SK-N-SH treated with all-trans-retinoic acid at 6 μM for 48 hours (cell line): ENCODE measurements around the gene GPATCH1.

Experiments
- ATAC-seq: fragments of 200-7000 bp; cut with Tn5 transposase; 3 replicates; pipeline ENCODE4 v1.9.1; 2020; ENCODE audit warnings: mild to moderate bottlenecking, moderate library complexity
- ARNTL ChIP-seq: fragments of 450-650 bp; formaldehyde crosslinking; IDR thresholded peaks from 2 replicates; pipeline ENCODE4 v1.5.0; 2020; ENCODE audit warnings: low read depth, mild to moderate bottlenecking, moderate library complexity, borderline replicate concordance
- BACH2 ChIP-seq: fragments of 250-450 bp; sonication (Bioruptor Pico); IDR thresholded peaks from 2 replicates; pipeline ENCODE4 v1.9.0; 2021; ENCODE audit warnings: mild to moderate bottlenecking, borderline replicate concordance
- CREB5 ChIP-seq: fragments of 250-450 bp; sonication (Bioruptor Pico); IDR thresholded peaks from 2 replicates; pipeline ENCODE4 v1.5.1; 2020; ENCODE audit warnings: low read depth, mild to moderate bottlenecking, moderate library complexity
- CSDC2 ChIP-seq: fragments of 250-450 bp; sonication (Bioruptor Pico); IDR thresholded peaks from 2 replicates; pipeline ENCODE4 v1.5.0; 2020; ENCODE audit warnings: mild to moderate bottlenecking, moderate library complexity
- ESRRG ChIP-seq: fragments of 250-450 bp; sonication (Bioruptor Pico); IDR thresholded peaks from 2 replicates; pipeline ENCODE4 v1.6.1; 2021; ENCODE audit warnings: mild to moderate bottlenecking
- ISL1 ChIP-seq: fragments of 250-450 bp; sonication (Bioruptor Pico); IDR thresholded peaks from 2 replicates; pipeline ENCODE4 v2.1.2; 2022; ENCODE audit warnings: mild to moderate bottlenecking, moderate library complexity
- OSR1 ChIP-seq: fragments of 250-450 bp; sonication (Bioruptor Pico); IDR thresholded peaks from 2 replicates; pipeline ENCODE4 v1.8.0; 2022; ENCODE audit warnings: moderate library complexity, mild to moderate bottlenecking, inconsistent platforms
- PPARA ChIP-seq: fragments of 250-450 bp; sonication (Bioruptor Pico); IDR thresholded peaks from 2 replicates; pipeline ENCODE4 v1.5.0; 2020; ENCODE audit warnings: mild to moderate bottlenecking, borderline replicate concordance
- TOX ChIP-seq: fragments of 250-450 bp; sonication (Bioruptor Pico); IDR thresholded peaks from 2 replicates; pipeline ENCODE4 v1.8.0; 2021; ENCODE audit warnings: mild to moderate bottlenecking, moderate library complexity, borderline replicate concordance
- TSHZ2 ChIP-seq: fragments of 250-450 bp; sonication (Bioruptor Pico); IDR thresholded peaks from 2 replicates; pipeline ENCODE4 v1.5.0; 2020; ENCODE audit warnings: mild to moderate bottlenecking, moderate library complexity
- ZC3H10 ChIP-seq: fragments of 250-450 bp; sonication (Bioruptor Pico); IDR thresholded peaks from 2 replicates; pipeline ENCODE4 v1.5.1; 2021; ENCODE audit warnings: mild to moderate bottlenecking, moderate library complexity
- ZFP3 ChIP-seq: fragments of 250-450 bp; sonication (Bioruptor Pico); IDR thresholded peaks from 2 replicates; pipeline ENCODE4 v1.5.0; 2020; ENCODE audit warnings: mild to moderate bottlenecking, moderate library complexity
- ZNF565 ChIP-seq: fragments of 450-650 bp; formaldehyde crosslinking; conservative IDR thresholded peaks from 2 replicates; pipeline ENCODE4 v1.5.0; 2020; ENCODE audit warnings: low read depth, mild to moderate bottlenecking, moderate library complexity
- ZNF70 ChIP-seq: fragments of 450-650 bp; formaldehyde crosslinking; IDR thresholded peaks from 2 replicates; pipeline ENCODE4 v1.5.0; 2020; ENCODE audit warnings: mild to moderate bottlenecking, moderate library complexity
- ZNF8 ChIP-seq: fragments of 450-650 bp; formaldehyde crosslinking; IDR thresholded peaks from 2 replicates; pipeline ENCODE4 v1.5.0; 2020; ENCODE audit warnings: mild to moderate bottlenecking, moderate library complexity
- TF ChIP-seq, protein P1 (sequence below): fragments of 250-450 bp; sonication (Bioruptor Pico); IDR thresholded peaks from 2 replicates; pipeline ENCODE4 v1.8.0; 2020; ENCODE audit warnings: mild to moderate bottlenecking, moderate library complexity, borderline replicate concordance
- TF ChIP-seq, protein P2 (sequence below): fragments of 250-450 bp; sonication (Bioruptor Pico); IDR thresholded peaks from 2 replicates; pipeline ENCODE4 v1.8.0; 2021; ENCODE audit warnings: low read depth, mild to moderate bottlenecking, moderate library complexity, borderline replicate concordance
- TF ChIP-seq, protein P3 (sequence below): fragments of 250-450 bp; sonication (Bioruptor Pico); IDR thresholded peaks from 2 replicates; pipeline ENCODE4 v1.5.1; 2021; ENCODE audit warnings: mild to moderate bottlenecking, moderate library complexity

Gene GPATCH1

GRCh38 chr19:33114312-33114711 is 33.3 kb downstream of the GPATCH1 start:
- TF ChIP-seq, protein P1, sequence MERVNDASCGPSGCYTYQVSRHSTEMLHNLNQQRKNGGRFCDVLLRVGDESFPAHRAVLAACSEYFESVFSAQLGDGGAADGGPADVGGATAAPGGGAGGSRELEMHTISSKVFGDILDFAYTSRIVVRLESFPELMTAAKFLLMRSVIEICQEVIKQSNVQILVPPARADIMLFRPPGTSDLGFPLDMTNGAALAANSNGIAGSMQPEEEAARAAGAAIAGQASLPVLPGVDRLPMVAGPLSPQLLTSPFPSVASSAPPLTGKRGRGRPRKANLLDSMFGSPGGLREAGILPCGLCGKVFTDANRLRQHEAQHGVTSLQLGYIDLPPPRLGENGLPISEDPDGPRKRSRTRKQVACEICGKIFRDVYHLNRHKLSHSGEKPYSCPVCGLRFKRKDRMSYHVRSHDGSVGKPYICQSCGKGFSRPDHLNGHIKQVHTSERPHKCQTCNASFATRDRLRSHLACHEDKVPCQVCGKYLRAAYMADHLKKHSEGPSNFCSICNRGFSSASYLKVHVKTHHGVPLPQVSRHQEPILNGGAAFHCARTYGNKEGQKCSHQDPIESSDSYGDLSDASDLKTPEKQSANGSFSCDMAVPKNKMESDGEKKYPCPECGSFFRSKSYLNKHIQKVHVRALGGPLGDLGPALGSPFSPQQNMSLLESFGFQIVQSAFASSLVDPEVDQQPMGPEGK (CRISPR knock-in tag), result no peak
- TF ChIP-seq PPARA (CRISPR knock-in tag), result no peak
- TF ChIP-seq ZC3H10 (CRISPR knock-in tag), result no peak
- TF ChIP-seq ISL1 (CRISPR knock-in tag), result no peak
- TF ChIP-seq ZNF8 (CRISPR knock-in tag), result no peak
- no peak for TF ChIP-seq ZFP3 (CRISPR knock-in tag)
- no peak for TF ChIP-seq ARNTL (CRISPR knock-in tag)
- no peak for TF ChIP-seq BACH2 (CRISPR knock-in tag)
- TF ChIP-seq TSHZ2, result no peak
- TF ChIP-seq ZNF565, result no peak
- TF ChIP-seq, protein P2, sequence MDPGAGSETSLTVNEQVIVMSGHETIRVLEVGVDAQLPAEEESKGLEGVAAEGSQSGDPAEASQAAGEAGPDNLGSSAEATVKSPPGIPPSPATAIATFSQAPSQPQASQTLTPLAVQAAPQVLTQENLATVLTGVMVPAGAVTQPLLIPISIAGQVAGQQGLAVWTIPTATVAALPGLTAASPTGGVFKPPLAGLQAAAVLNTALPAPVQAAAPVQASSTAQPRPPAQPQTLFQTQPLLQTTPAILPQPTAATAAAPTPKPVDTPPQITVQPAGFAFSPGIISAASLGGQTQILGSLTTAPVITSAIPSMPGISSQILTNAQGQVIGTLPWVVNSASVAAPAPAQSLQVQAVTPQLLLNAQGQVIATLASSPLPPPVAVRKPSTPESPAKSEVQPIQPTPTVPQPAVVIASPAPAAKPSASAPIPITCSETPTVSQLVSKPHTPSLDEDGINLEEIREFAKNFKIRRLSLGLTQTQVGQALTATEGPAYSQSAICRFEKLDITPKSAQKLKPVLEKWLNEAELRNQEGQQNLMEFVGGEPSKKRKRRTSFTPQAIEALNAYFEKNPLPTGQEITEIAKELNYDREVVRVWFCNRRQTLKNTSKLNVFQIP, result no peak
- TF ChIP-seq, protein P3, sequence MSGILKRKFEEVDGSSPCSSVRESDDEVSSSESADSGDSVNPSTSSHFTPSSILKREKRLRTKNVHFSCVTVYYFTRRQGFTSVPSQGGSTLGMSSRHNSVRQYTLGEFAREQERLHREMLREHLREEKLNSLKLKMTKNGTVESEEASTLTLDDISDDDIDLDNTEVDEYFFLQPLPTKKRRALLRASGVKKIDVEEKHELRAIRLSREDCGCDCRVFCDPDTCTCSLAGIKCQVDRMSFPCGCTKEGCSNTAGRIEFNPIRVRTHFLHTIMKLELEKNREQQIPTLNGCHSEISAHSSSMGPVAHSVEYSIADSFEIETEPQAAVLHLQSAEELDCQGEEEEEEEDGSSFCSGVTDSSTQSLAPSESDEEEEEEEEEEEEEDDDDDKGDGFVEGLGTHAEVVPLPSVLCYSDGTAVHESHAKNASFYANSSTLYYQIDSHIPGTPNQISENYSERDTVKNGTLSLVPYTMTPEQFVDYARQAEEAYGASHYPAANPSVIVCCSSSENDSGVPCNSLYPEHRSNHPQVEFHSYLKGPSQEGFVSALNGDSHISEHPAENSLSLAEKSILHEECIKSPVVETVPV, result no peak
- no peak for TF ChIP-seq TOX (CRISPR knock-in tag)
- no peak for TF ChIP-seq OSR1 (CRISPR knock-in tag)
- no peak for TF ChIP-seq ESRRG (CRISPR knock-in tag)
- TF ChIP-seq CREB5 (CRISPR knock-in tag), result no peak
- ATAC-seq, result no peak

DNA sequence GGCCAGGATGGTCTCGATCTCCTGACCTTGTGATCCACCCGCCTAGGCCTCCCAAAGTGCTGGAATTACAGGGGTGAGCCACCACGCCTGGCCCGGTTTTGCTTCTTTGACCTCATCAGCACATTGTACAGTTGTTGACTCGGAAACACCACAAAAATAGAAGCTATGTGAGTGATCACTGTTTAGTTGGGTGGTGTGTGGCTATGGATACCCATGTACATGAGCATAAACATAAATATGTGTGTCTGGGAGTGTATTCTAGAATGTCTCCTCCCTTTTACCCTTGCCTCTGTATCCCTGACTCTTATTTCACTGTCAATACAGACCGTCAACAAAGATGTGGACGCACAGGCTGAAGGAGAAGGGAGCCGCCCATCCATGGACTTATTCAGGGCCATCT is 36.5 kb downstream of the GPATCH1 start:
- TF ChIP-seq PPARA (CRISPR knock-in tag) (no peak), ISL1 (CRISPR knock-in tag) (no peak), ARNTL (CRISPR knock-in tag) (no peak), CSDC2 (CRISPR knock-in tag) (no peak), ZNF70 (no peak), OSR1 (CRISPR knock-in tag) (no peak)
- TF ChIP-seq, protein P2, result no peak
- TF ChIP-seq, protein P1 (CRISPR knock-in tag), result no peak
- no peak for ATAC-seq
